Progenitor cell of endocrine pancreas (in vitro differentiated cells): ENCODE data around the gene CDC20. TPM values are rescaled to one million over a fixed set of nuclear protein-coding genes. Genes with fewer than 3 reads are reported as not detected.

Source experiments
- DNase-seq: peaks from one replicate; pipeline ENCODE4 v3.0.0; 2021; ENCODE audit warnings: low spot score; ENCODE audit not compliant: unreplicated experiment
- H3K27ac Mint-ChIP-seq: 2 replicates; pipeline ENCODE4 v1.8.0; 2021; ENCODE audit warnings: mild to moderate bottlenecking, moderate library complexity, mixed read lengths
- H3K27me3 Mint-ChIP-seq: 2 replicates; pipeline ENCODE4 v1.8.0; 2021; ENCODE audit warnings: mixed read lengths
- H3K36me3 Mint-ChIP-seq: 2 replicates; pipeline ENCODE4 v1.8.0; 2022; ENCODE audit warnings: mixed read lengths; ENCODE audit not compliant: insufficient read depth
- H3K4me1 Mint-ChIP-seq: 2 replicates; pipeline ENCODE4 v1.8.0; 2021; ENCODE audit warnings: low read depth, mixed read lengths
- H3K4me3 Mint-ChIP-seq: 2 replicates; pipeline ENCODE4 v1.8.0; 2021; ENCODE audit warnings: low read depth, mild to moderate bottlenecking, moderate library complexity, mixed read lengths
- H3K9me3 Mint-ChIP-seq: 2 replicates; pipeline ENCODE4 v1.8.0; 2021; ENCODE audit warnings: low read depth, mixed read lengths
- total RNA-seq: library from RNA; stranded (reverse); gene quantifications from 2 replicates; pipeline ENCODE4 v1.2.1, GENCODE V29; 2021
- TF ChIP-seq, protein P1 (sequence below): fragments of 200-600 bp; sonication (generic); IDR thresholded peaks from one replicate; pipeline ENCODE4 v1.5.0; 2021; ENCODE audit warnings: antibody characterized with exemption, mild to moderate bottlenecking; ENCODE audit not compliant: unreplicated experiment

Gene CDC20
- total RNA-seq, 1 donor from 2014 or later = 49.4 TPM

DNA sequence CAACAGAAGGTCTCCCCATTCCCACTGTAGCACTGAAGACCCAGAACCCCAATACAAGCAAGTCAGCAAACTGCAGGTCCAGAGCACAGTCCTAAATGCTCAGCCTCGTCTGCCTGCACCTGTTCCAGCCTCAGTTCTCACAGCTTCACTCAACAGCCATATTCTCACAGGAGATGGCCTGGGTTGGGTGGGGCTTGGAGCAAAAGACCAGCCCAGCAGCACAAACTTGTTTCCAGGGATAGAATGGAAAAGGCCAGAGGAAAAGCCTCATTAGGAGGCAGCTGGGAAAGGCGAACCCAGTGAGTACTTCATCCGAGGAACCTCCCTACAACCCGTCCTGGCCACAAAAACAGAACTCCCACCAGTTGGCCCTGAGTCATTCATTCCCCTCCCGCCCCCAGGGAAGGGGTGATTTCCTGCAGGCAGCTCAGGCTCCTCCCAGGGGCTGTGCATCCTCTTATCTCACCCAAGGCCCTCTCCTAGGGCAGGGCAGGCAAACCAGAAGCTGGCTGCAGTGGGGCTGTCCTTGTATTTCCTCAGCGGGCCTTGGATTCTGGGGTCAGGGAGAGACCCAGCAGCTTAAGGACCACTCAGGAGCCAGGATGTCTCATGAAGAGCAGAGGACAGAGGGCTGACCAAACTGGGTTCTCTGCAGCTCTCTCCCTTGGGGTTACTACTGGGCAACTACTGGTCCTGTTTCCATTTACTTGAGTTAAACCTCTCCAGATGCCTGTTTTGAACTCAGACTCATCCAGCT is 28.6 kb upstream of the CDC20 start:
- no peak overlapping the region for H3K27ac Mint-ChIP-seq

DNA sequence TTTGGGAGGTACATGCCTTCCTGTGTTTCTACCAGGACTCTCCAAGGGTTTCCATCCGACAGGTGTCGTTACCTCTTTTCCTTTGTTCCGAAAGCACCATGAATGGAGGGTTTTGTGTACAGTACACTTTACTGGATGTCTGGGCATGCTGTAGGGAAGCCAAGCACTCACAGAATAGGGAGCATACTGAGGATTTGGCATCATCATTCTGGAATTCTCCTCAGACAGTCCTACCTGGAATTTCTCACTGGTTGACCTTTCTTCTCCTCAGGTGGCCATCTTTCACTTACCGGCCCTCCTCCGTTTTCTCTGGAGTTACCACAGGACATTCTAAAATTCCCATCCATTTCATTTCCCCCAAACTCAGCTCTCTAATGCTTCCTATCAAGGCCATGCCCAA is 27.1 kb upstream of the CDC20 start:
- TF ChIP-seq, protein P1, sequence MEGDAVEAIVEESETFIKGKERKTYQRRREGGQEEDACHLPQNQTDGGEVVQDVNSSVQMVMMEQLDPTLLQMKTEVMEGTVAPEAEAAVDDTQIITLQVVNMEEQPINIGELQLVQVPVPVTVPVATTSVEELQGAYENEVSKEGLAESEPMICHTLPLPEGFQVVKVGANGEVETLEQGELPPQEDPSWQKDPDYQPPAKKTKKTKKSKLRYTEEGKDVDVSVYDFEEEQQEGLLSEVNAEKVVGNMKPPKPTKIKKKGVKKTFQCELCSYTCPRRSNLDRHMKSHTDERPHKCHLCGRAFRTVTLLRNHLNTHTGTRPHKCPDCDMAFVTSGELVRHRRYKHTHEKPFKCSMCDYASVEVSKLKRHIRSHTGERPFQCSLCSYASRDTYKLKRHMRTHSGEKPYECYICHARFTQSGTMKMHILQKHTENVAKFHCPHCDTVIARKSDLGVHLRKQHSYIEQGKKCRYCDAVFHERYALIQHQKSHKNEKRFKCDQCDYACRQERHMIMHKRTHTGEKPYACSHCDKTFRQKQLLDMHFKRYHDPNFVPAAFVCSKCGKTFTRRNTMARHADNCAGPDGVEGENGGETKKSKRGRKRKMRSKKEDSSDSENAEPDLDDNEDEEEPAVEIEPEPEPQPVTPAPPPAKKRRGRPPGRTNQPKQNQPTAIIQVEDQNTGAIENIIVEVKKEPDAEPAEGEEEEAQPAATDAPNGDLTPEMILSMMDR = no peak
- Mint-ChIP-seq H3K27me3 (peaks cover 5% of the 10 kb centered on the region), H3K36me3 (no peaks in the 10 kb centered on the region), H3K9me3 (no peaks in the 10 kb centered on the region), H3K27ac (no peak overlapping the region), H3K4me1 (no peaks in the 10 kb centered on the region), H3K4me3 (no peak overlapping the region)
- no peak for DNase-seq

More for the DNA sequence above, 28.6 kb upstream of the CDC20 start:
- H3K4me3 Mint-ChIP-seq = no peak overlapping the region
- H3K27me3 Mint-ChIP-seq = peaks cover 5% of the 10 kb centered on the region
- no peaks in the 10 kb centered on the region for H3K4me1 Mint-ChIP-seq
- DNase-seq = no peak
- TF ChIP-seq, protein P1 = no peak
- H3K36me3 Mint-ChIP-seq = no peaks in the 10 kb centered on the region
- peaks cover 4% of the 10 kb centered on the region for H3K9me3 Mint-ChIP-seq

DNA sequence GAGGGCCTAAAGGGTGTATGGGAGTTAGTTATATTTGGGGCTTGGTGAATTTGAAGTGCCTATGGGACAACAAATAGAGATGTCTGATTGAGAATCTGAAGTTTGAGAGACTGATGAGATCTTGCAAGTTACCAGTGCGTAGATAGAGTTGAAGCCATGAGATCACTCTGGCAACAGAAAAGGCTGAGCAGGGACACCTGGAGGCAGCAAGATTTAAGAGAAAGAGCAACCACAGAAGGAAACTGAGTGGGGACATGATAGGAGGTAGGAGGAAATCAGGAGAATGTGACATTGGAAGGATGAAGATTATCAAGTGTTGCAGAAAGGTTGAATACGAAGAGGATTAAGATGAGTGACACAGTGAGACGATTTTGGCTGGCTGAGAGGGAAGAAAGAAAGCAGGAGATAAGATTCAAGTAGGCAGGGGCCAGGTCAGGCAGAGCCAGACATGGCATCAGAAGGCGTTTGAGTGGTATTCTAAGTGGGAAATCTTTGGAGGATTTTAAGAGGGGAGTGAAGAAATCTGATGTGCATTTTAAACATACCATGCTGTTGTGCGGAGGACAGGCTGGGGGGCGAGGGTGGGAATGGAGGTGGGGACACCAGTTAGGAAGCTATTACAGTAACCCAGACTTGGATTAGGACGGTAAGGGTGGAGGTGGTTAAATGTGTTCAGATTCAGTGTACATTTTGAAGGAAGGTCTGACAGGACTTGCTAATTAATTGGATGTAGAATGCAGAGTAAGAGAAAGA is 24.2 kb upstream of the CDC20 start:
- Mint-ChIP-seq H3K27me3 (peaks cover 5% of the 10 kb centered on the region), H3K4me3 (no peak overlapping the region), H3K4me1 (no peaks in the 10 kb centered on the region), H3K36me3 (no peaks in the 10 kb centered on the region), H3K9me3 (no peaks in the 10 kb centered on the region), H3K27ac (peak overlapping the region; percentile 20)
- TF ChIP-seq, protein P1 = no peak
- DNase-seq = no peak

DNA sequence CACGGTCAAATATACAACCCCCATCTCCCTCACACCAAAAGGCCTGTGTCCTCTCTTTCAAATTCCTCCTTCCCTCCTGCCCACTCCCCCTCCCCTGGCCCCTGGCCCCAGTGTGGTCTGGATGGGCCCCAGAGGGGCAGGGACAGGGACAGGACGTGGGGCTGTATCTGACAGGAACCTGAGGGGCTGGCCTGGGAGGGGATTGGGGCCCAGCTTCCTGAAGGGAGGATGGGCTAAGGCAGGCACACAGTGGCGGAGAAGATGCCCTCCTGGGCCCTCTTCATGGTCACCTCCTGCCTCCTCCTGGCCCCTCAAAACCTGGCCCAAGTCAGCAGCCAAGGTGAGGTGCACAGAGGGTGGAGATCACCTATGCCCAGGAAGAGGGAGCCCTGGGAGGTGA is 21.2 kb upstream of the CDC20 start, which contains the start of gene MPL:
Gene MPL, plus strand, starts transcription at position 231 of the 400 bp plus-strand sequence. Its CDS starts 31 bp downstream, at position 262.
- H3K4me1 Mint-ChIP-seq = peaks cover 7% of the 10 kb centered on the region
- DNase-seq = no peak
- TF ChIP-seq, protein P1 = no peak
- no peaks in the 10 kb centered on the region for H3K36me3 Mint-ChIP-seq
- H3K9me3 Mint-ChIP-seq = no peaks in the 10 kb centered on the region
- H3K27ac Mint-ChIP-seq = no peak within 1 kb of the TSS
- H3K4me3 Mint-ChIP-seq = no peak within 1 kb of the TSS
- H3K27me3 Mint-ChIP-seq = peaks cover 5% of the 10 kb centered on the region

DNA sequence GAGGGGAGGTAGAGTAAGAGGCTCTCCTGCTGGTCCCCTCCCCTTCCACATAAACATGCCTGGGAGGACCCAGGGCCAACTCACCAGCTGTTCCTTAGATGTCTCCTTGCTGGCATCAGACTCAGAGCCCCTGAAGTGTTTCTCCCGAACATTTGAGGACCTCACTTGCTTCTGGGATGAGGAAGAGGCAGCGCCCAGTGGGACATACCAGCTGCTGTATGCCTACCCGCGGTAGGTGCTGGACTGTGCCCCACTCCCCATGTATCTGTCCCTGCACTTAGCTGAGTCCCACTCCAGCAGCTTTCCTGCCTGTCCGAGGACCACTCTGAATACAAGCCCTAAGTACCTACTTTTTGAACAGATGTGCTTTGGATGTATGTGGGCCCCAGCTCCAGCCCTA is 20.8 kb upstream of the CDC20 start:
- peaks cover 7% of the 10 kb centered on the region for H3K4me1 Mint-ChIP-seq
- no peak for DNase-seq
- H3K4me3 Mint-ChIP-seq = no peak overlapping the region
- peaks cover 5% of the 10 kb centered on the region for H3K27me3 Mint-ChIP-seq
- H3K27ac Mint-ChIP-seq = no peak overlapping the region
- TF ChIP-seq, protein P1 = no peak
- H3K36me3 Mint-ChIP-seq = no peaks in the 10 kb centered on the region
- no peaks in the 10 kb centered on the region for H3K9me3 Mint-ChIP-seq
